Neuronal stem cell (in vitro differentiated cells): ENCODE measurements around the gene HSFX2.
"Not testable (repeated sequence)": the region's sequence is repeated elsewhere in the genome, so short reads cannot be mapped to it uniquely, and the experiment has no call there.

Experiments
- DNase-seq: peaks from one replicate; pipeline ENCODE4 v3.0.0-alpha.2; 2013; ENCODE audit warnings: low spot score
- H2AFZ ChIP-seq: one replicate; pipeline ENCODE4 v1.6.1; 2013; ENCODE audit warnings: mild to moderate bottlenecking, low read length, inconsistent platforms
- H2AK5ac ChIP-seq: 2 replicates; pipeline ENCODE4 v1.6.1; 2013; ENCODE audit warnings: low read depth, mild to moderate bottlenecking, inconsistent platforms, low read length, moderate library complexity, mixed read lengths
- H2BK120ac ChIP-seq: 2 replicates; pipeline ENCODE4 v1.6.1; 2013; ENCODE audit warnings: low read depth, mild to moderate bottlenecking, inconsistent platforms, low read length, moderate library complexity, mixed read lengths
- H2BK12ac ChIP-seq: one replicate; pipeline ENCODE4 v1.6.1; 2013; ENCODE audit warnings: low read length, inconsistent platforms
- H2BK15ac ChIP-seq: 2 replicates; pipeline ENCODE4 v1.6.1; 2013; ENCODE audit warnings: mild to moderate bottlenecking, low read length, inconsistent platforms, mixed read lengths
- H2BK5ac ChIP-seq: one replicate; pipeline ENCODE4 v1.6.1; 2013; ENCODE audit warnings: inconsistent platforms, mild to moderate bottlenecking, low read length, moderate library complexity
- H3K14ac ChIP-seq: one replicate; pipeline ENCODE4 v1.6.1; 2013; ENCODE audit warnings: low read length, inconsistent platforms
- H3K18ac ChIP-seq: 2 replicates; pipeline ENCODE4 v1.6.1; 2013; ENCODE audit warnings: low read length, inconsistent platforms
- H3K23ac ChIP-seq: 2 replicates; pipeline ENCODE4 v1.6.1; 2013; ENCODE audit warnings: low read depth, mild to moderate bottlenecking, mixed read lengths, low read length, inconsistent platforms; ENCODE audit not compliant: poor library complexity
- H3K27ac ChIP-seq: replicated peaks from 3 replicates; pipeline ENCODE4 v1.5.1; 2013; ENCODE audit warnings: low read length, inconsistent platforms
- H3K27me3 ChIP-seq, 3 experiments: 2 replicates each; pipeline ENCODE4 v1.6.1; 2013; ENCODE audit warnings: low read length in 3 of 3, mild to moderate bottlenecking in 2 of 3, inconsistent platforms in 1 of 3, low read depth in 1 of 3, mixed read lengths in 1 of 3, moderate library complexity in 1 of 3; ENCODE audit not compliant: control insufficient read depth in 3 of 3, insufficient read depth in 3 of 3
- H3K36me3 ChIP-seq, 2 donors: replicated peaks in 1 of 2; 2 replicates each; pipeline ENCODE4 v1.6.1; 2013; ENCODE audit warnings: low read length in 2 of 2; ENCODE audit not compliant: control insufficient read depth in 2 of 2, insufficient read depth in 2 of 2
- H3K4ac ChIP-seq: 2 replicates; pipeline ENCODE4 v1.6.1; 2013; ENCODE audit warnings: inconsistent platforms, mild to moderate bottlenecking, low read length, moderate library complexity
- H3K4me1 ChIP-seq, 2 donors: 1 replicate in 1 of 2; 2 replicates in 1 of 2; pipeline ENCODE4 v1.6.1; 2013; ENCODE audit warnings: low read length in 2 of 2, low read depth in 1 of 2; ENCODE audit not compliant: control insufficient read depth in 2 of 2, insufficient read depth in 1 of 2
- H3K4me2 ChIP-seq: one replicate; pipeline ENCODE4 v1.6.1; 2013; ENCODE audit warnings: mild to moderate bottlenecking, low read length, inconsistent platforms; ENCODE audit not compliant: insufficient read depth, poor library complexity, severe bottlenecking
- H3K4me3 ChIP-seq, 2 donors: 2 replicates each; pipeline ENCODE4 v1.5.1; 2013; ENCODE audit warnings: low read length in 2 of 2, mild to moderate bottlenecking in 2 of 2, inconsistent platforms in 1 of 2, moderate library complexity in 1 of 2
- H3K79me1 ChIP-seq: one replicate; pipeline ENCODE4 v1.6.1; 2013; ENCODE audit warnings: low read depth, mild to moderate bottlenecking, inconsistent platforms, low read length, moderate library complexity
- H3K9ac ChIP-seq: one replicate; pipeline ENCODE4 v1.6.1; 2013; ENCODE audit warnings: mild to moderate bottlenecking, low read depth, low read length, inconsistent platforms; ENCODE audit not compliant: poor library complexity
- H3K9me3 ChIP-seq, 2 donors: replicated peaks in 1 of 2; 2 replicates each; pipeline versions ENCODE3 to v1.6.1; 2013; ENCODE audit warnings: low read length in 2 of 2, mild to moderate bottlenecking in 2 of 2, inconsistent platforms in 1 of 2, low read depth in 1 of 2, mixed read lengths in 1 of 2, moderate library complexity in 1 of 2; ENCODE audit not compliant: control insufficient read depth in 2 of 2, insufficient read depth in 1 of 2
- H4K8ac ChIP-seq: one replicate; pipeline ENCODE4 v1.6.1; 2013; ENCODE audit warnings: low read depth, mild to moderate bottlenecking, inconsistent platforms, low read length, moderate library complexity
- H4K91ac ChIP-seq: one replicate; pipeline ENCODE4 v1.6.1; 2013; ENCODE audit warnings: low read length, low read depth, mild to moderate bottlenecking, inconsistent platforms; ENCODE audit not compliant: poor library complexity
- WGBS, 2 donors: extraction: QIAGEN DNeasy Blood & Tissue Kit; methylation state at CpG; one replicate each; pipeline ENCODE4 v1.1.7; 2013; ENCODE audit warnings: missing lambda C conversion rate in 2 of 2, mixed read lengths in 1 of 2; ENCODE audit not compliant: insufficient read length in 2 of 2, insufficient replicate concordance in 1 of 2; ENCODE audit errors: extremely low coverage in 2 of 2; 5-methylcytosine and 5-hydroxymethylcytosine counted together

The HSFX2 gene

DNA sequence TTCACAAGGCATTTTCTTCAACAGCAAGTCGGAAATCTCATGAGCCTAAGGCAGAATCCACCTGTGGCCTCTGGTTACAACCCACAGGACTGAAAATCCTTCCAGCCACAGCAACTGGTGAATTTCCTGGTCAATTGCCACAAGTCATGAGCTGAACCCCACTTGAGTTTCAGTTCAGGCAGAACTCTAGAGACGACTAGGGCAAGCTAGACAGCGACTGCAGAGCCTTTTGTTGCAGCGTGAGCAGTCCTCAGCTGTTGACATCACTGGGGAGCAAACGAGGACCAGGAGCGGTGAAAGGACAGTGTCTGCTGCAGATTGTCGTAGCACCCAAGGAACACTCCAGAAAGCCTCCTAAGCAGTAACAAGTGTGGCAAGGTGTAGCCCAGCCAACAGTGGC lies 829 bp upstream of the HSFX2 start:
- H2AK5ac ChIP-seq, H2BK5ac ChIP-seq, H3K4ac ChIP-seq, H2BK120ac ChIP-seq, H3K4me3 ChIP-seq, H3K4me1 ChIP-seq, H3K14ac ChIP-seq, H3K27me3 ChIP-seq, H3K18ac ChIP-seq, H3K9me3 ChIP-seq, H3K4me2 ChIP-seq, H2AFZ ChIP-seq, H3K36me3 ChIP-seq, H2BK12ac ChIP-seq, H3K79me1 ChIP-seq, H3K27ac ChIP-seq, H3K9ac ChIP-seq, H4K91ac ChIP-seq, DNase-seq, H3K23ac ChIP-seq, H4K8ac ChIP-seq, H2BK15ac ChIP-seq: not testable (repeated sequence)
- WGBS, 2 donors: no CpG with 5 or more reads among the region's 7 CpGs

DNA sequence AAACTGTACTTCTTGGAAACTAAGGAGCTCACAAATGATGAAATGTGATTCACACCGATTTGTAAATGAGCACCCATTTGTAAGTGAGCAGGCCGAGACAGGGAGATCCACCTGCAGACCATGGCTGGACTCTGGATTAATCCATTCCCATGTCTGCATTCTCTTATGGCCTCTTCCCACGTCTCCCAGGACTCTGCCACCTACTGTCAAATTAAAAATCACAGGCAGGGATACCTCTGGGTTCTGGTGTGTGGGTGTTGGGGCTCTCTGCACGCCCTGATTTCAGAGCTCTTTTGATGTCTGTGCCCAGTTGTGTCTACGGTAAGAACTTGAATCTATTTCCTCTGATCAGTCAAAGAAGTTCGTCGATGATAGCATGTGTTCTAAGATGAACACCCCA lies 4.1 kb downstream of the HSFX2 start:
- H2AK5ac ChIP-seq, H3K79me1 ChIP-seq, H3K27ac ChIP-seq, H2BK12ac ChIP-seq, H3K4me1 ChIP-seq, H4K8ac ChIP-seq, H3K9me3 ChIP-seq, H4K91ac ChIP-seq, H3K36me3 ChIP-seq, H3K4me3 ChIP-seq, H3K9ac ChIP-seq, H3K4me2 ChIP-seq, H3K27me3 ChIP-seq, DNase-seq, H2AFZ ChIP-seq, H3K4ac ChIP-seq, H3K18ac ChIP-seq, H2BK5ac ChIP-seq, H3K23ac ChIP-seq, H3K14ac ChIP-seq, H2BK15ac ChIP-seq, H2BK120ac ChIP-seq: not testable (repeated sequence)
- WGBS, 2 donors: no CpG with 5 or more reads among the region's 7 CpGs

DNA sequence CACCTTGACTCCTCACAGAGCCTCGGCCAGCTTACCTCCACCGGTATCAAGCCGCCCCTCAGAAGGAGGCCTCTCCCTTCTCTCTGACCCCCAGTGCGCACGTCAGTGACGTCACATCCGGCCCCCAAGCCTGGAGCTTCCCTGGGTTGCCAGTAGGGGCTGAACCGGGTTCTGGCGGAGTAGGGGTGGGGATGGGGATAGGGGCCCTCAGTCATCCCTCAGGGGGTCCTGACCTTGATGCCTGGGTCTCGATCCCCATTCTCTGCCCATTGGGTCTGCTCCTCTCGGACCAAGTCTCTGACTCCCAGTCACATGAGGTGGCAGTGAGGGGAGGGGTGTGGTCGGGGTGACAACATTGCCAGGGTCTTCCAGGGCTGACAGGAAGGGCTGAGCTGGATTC lies 7.8 kb downstream of the HSFX2 start, which contains the start of gene MAGEA9B:
TSS of gene MAGEA9B (minus strand) at position 101 of the 400 bp plus-strand sequence. CDS start 4,280 bp downstream, outside the sequence.
- not testable (repeated sequence) for H3K4me3 ChIP-seq, H3K18ac ChIP-seq, H3K4me2 ChIP-seq, H2BK120ac ChIP-seq, H3K4me1 ChIP-seq, H2AFZ ChIP-seq, H3K9ac ChIP-seq, H3K14ac ChIP-seq, H2AK5ac ChIP-seq, H2BK12ac ChIP-seq, H4K91ac ChIP-seq, H3K9me3 ChIP-seq, H3K23ac ChIP-seq, H3K36me3 ChIP-seq, H3K27ac ChIP-seq, H3K79me1 ChIP-seq, H2BK15ac ChIP-seq, H3K27me3 ChIP-seq, H4K8ac ChIP-seq, DNase-seq, H2BK5ac ChIP-seq, H3K4ac ChIP-seq
- WGBS, 2 donors: no CpG with 5 or more reads among the region's 12 CpGs

DNA sequence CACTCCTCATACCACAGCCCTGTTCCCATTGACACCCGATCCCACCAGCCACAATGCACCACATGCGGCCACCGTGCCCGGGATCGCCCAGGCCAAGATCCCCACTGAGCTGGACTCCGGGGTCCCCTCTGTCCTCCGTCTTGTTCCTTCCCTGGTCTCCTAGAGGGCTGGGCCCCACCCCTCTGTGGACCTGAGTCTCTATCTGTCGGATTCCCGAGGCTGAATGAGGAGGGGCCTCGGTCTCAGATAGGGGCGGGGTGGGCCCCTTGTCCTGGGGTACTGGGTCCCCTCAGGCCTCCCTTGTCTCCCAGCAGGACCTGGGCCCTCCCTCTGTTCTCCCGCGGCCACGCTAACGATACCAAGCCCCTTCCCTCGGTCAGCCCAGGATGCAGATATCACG lies 9.5 kb downstream of the HSFX2 start:
- H3K4me3 ChIP-seq, H3K23ac ChIP-seq, H2BK120ac ChIP-seq, H4K8ac ChIP-seq, H3K79me1 ChIP-seq, DNase-seq, H3K14ac ChIP-seq, H2AK5ac ChIP-seq, H2BK15ac ChIP-seq, H4K91ac ChIP-seq, H3K18ac ChIP-seq, H2BK5ac ChIP-seq, H2BK12ac ChIP-seq, H3K27me3 ChIP-seq, H3K4ac ChIP-seq, H3K36me3 ChIP-seq, H2AFZ ChIP-seq, H3K27ac ChIP-seq, H3K4me2 ChIP-seq, H3K4me1 ChIP-seq, H3K9ac ChIP-seq, H3K9me3 ChIP-seq: not testable (repeated sequence)
- no CpG with 5 or more reads among the region's 17 CpGs for WGBS, 2 donors
